Activated T-cell treated with anti-CD3 and anti-CD28 coated beads for 4 hours (primary cell): Measurements from ENCODE around the gene NSUN7.
A peak's percentile ranks its signal among the peaks of the same experiment; 100 is the strongest.

Experiments
- DNase-seq: peaks from one replicate; pipeline ENCODE4 v3.0.0-alpha.2; 2020

Gene NSUN7

GRCh38 chr4:40822420-40823166 lies 72.8 kb downstream of the NSUN7 start:
- no peak for DNase-seq

GRCh38 chr4:40825014-40825838 lies 75.5 kb downstream of the NSUN7 start:
- DNase-seq, result no peak

- DNase-seq, result no peak
Observed at GRCh38 chr4:40826821-40827220, 77.1 kb downstream of the NSUN7 start.

GRCh38 chr4:40827758-40828157 lies 78.0 kb downstream of the NSUN7 start:
- DNase-seq, result no peak

- DNase-seq, result no peak
Observed at GRCh38 chr4:40828661-40829060, 78.9 kb downstream of the NSUN7 start.

- DNase-seq, result no peak
Observed at GRCh38 chr4:40829586-40829985, 79.8 kb downstream of the NSUN7 start.

- no peak for DNase-seq
Observed at GRCh38 chr4:40831146-40831907, 81.6 kb downstream of the NSUN7 start.

GRCh38 chr4:40832175-40832574 lies 82.4 kb downstream of the NSUN7 start:
- no peak for DNase-seq

GRCh38 chr4:40833212-40833611 lies 83.5 kb downstream of the NSUN7 start:
- no peak for DNase-seq

GRCh38 chr4:40837094-40837870 lies 87.5 kb downstream of the NSUN7 start:
- no peak for DNase-seq

- DNase-seq, result no peak
Observed at GRCh38 chr4:40838742-40839141, 89.0 kb downstream of the NSUN7 start.

- DNase-seq, result no peak
Observed at GRCh38 chr4:40840255-40840984, 90.7 kb downstream of the NSUN7 start.

GRCh38 chr4:40840985-40841571 lies 91.3 kb downstream of the NSUN7 start:
- DNase-seq, result peak; percentile 70

GRCh38 chr4:40842318-40842717 lies 92.6 kb downstream of the NSUN7 start:
- DNase-seq, result no peak

- no peak for DNase-seq
Observed at GRCh38 chr4:40842725-40843423, 93.1 kb downstream of the NSUN7 start.

- peak; percentile 9 for DNase-seq
Observed at GRCh38 chr4:40843696-40844095, 93.9 kb downstream of the NSUN7 start.

- no peak for DNase-seq
Observed at GRCh38 chr4:40844261-40844660, 94.5 kb downstream of the NSUN7 start.

GRCh38 chr4:40845154-40845835 lies 95.5 kb downstream of the NSUN7 start:
- no peak for DNase-seq

- DNase-seq, result no peak
Observed at GRCh38 chr4:40846532-40846931, 96.8 kb downstream of the NSUN7 start.

GRCh38 chr4:40848251-40848650 lies 98.5 kb downstream of the NSUN7 start:
- DNase-seq, result no peak
